Measurements from ENCODE around the gene ASTL.
"Not testable (repeated sequence)": the region's sequence is repeated elsewhere in the genome, so short reads cannot be mapped to it uniquely, and the experiment has no call there.

ASTL gene

GRCh38 chr2:96095116-96095636 lies 43.1 kb downstream of the ASTL start:
- no peak for DNase-seq

DNA sequence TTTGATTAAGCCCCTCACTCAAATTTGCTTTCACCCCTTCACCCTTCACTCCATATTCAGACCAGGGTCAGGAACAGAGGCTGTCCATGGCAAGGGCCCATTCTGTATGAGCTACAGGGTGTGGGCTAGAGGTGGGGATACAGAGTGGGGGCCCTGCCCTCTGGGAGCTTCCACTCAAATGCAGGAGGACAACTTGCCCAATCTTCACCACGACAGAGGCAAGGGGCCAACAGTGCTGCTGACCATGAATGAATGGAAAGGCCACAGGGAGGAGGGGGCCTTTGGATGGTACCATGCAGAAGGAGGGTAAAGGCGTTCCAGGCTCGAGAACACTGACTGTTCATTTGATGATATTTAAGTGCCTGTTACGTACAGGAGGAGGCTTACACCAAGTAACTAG lies 44.8 kb downstream of the ASTL start:
- no peak for DNase-seq

DNA sequence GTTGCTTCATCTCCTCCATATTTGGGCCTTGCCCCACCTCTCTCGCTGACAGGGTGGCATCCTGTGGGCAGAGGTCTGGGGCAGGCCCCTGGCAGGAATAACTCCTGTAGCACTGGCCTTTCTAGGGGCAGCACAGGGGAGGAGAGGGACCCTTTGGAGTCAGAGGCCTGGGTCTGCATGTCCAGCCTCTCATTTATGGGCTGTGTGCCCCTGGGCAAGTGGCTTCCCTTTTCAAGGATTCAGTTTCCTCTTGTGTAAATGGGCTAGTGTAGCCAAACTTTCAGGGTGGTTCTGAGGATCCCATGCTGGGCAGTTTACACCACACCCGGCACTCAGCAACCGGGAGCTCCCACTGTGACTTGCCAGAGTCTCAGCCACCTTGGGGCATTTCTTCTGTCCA lies 45.4 kb downstream of the ASTL start:
- DNase-seq: no peak

DNA sequence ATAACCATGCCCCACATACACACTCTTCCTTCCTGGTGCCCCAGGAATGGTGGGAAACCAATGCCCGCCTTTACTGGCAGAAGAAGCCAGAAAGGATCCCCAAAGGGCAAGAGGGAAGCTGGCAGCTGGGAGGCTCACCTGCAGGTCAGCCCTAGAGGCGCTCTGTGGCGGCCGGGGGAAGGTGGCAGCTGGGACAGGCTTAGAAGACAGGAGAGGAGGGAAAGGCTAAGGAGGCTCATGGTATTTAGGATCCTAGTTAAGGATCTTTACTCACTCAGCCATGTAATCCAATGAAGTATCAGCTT lies 45.8 kb downstream of the ASTL start:
- no peak for DNase-seq

- DNase-seq: no peak
Observed at GRCh38 chr2:96091711-96092572, 46.4 kb downstream of the ASTL start.

DNA sequence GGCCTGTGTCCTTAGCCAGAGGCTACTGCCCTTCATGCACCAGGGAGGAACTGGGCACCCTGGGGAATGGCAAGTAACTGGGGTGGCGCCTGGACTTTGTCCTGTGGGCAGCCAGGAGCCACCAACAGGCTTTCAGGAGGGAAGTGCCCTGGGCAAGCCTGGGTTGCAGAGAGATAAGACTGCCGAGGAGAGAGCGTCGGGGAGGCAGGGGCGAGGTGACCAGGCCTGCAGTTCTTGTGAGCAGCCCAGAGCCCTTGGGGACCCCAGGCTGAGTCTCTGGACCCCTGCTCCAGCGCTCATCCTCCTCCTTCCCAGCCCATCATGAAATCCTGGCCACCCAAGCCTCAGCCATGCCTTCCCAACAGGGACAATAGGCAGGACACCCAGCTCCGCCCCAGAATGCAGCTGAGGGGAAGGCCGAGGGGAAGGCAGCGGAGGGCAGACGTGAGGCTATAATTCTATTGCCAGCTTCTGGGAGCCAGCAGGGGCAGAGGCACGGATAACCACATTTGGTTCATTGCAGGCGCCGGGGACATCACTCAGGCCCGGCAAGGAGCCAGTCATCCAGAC lies 47.1 kb downstream of the ASTL start:
- no peak for DNase-seq

GRCh38 chr2:96090196-96090926 lies 47.9 kb downstream of the ASTL start:
- no peak for DNase-seq

- no peak for DNase-seq
Observed at GRCh38 chr2:96089356-96090195, 48.7 kb downstream of the ASTL start.

DNA sequence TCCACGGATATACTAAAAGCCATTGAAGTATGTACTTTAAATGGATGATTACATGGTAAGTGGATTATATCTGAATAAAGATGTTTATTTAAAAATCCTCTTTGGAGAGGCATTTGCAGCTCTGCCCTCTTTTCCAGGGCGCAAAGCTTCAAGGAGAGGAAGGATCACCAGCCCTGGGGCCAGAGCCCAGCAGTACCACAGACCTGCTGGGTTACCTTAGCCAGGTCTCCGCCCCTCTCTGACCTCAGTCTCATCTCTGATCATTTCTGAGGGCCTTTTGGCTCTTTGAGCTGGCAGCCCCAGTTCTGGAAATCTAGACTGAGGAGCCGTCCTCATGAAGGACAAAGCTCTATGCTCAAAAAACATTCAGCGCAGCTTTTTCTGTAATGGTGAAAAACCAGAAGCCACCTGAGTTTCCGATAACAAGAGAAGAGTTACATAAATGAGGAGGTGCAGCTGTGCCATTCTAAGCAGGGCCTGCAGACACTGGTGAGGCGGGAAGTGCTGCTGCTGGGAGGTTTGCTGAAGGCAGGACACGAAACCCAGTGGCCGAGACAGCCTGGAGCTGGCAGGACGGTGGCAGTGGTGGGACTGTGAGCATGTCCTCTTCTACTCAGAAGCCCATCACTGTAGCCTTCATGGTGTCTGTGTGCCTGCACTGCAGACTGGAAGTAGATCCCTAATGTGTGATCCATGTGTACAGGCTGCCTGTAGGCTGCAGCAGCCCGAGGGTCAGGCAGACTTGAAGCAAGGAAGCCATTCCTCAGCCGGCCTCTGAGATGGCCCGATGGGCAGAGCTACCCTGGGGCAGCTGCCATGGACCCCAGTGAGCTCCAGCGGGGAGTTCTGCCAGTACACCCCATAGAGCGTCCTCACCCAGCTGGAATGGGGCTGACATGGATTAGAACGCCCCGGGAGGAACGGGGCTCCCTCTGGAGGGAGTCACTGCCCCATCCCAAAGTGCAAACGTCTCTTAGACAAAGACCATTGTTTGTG lies 49.7 kb downstream of the ASTL start:
- no peak for DNase-seq

DNA sequence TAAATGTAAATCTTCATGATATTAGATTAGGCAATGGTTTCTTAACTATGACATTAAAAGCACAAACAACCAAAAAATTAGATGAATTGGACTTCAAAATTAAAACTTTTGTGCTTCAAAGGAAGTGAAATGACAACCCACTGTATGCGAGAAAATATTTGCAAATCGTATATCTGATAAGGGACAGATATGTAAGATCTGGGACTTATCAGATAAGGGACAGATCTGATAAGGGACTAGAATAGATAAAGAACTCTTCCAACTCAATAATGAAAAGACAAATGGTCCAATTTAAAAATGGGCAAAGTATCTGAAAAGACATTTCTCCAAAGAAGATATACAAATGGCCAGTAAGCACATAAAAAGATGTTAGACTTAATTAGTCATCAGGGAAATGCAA lies 51.2 kb downstream of the ASTL start:
- no peak for DNase-seq

- DNase-seq: no peak
Observed at GRCh38 chr2:96085541-96086355, 52.6 kb downstream of the ASTL start.

GRCh38 chr2:96084858-96085518 lies 53.3 kb downstream of the ASTL start:
- not testable (repeated sequence) for DNase-seq

- DNase-seq: no peak
Observed at GRCh38 chr2:96083989-96084857, 54.1 kb downstream of the ASTL start.

- DNase-seq: no peak
Observed at GRCh38 chr2:96083064-96083939, 55.0 kb downstream of the ASTL start.

- no peak for DNase-seq
Observed at GRCh38 chr2:96082211-96083063, 55.9 kb downstream of the ASTL start.

DNA sequence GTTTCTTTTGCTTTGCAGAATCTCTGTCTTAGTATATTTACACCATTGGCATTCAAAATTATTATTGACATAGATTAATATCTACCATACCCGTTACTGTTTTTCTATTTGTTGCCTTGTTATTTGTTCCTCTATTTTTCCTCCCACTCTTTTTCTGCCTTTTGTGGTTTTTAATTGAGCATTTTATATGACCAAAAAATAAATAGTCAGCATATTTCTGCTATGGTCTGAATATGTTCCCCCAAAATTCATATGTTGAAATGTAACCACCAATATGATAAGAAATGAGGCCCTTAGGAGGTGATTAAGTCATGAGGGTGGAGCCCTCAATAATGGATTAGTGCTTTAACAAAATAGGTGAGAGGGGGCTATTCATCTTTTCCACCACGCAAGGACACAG lies 57.3 kb downstream of the ASTL start:
- DNase-seq: no peak

DNA sequence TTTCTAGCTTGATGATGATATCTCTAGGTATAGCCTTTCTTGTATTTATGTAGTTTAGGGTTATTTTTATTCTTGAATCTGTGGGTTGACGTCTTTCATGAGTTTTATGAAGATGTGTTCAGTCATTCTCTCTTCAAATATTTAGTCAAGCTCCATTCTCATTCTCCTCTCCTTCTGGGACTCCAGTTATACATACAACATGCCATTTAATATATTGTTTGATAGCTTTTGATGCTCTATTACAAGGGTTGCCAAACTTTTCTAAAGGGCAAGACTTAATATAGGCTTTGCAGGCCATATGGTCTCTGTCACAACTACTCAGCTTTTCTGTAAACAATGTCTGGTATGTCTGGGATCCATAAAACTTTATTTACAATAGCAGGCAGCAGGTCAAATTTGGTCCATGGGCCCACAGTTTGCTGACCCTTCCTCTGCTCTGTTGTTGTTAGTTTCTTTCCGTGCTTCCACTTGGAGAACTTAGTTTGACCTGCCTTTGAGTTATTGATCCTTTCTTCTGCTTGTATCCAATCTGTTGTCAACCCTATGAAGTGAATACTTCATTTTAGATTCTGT lies 63.0 kb downstream of the ASTL start:
- DNase-seq: no peak

All from CD4-positive, alpha-beta T cell treated with Interleukin-12 subunit alpha and Interleukin-12 subunit beta, for 1 hour (primary cell).